AG09309 (cell line): ENCODE measurements around the gene TRMT2A.

ENCODE experiments used
- DNase-seq: peaks from one replicate; pipeline ENCODE4 v3.0.0-alpha.2; 2010; ENCODE audit warnings: low read depth
- H3K4me3 ChIP-seq: 2 replicates; pipeline ENCODE4 v1.5.1; 2011; ENCODE audit warnings: mild to moderate bottlenecking, low read depth, low read length, moderate library complexity; ENCODE audit not compliant: control insufficient read depth
- CTCF ChIP-seq: IDR thresholded peaks from 2 replicates; pipeline ENCODE4 v1.5.1; 2011; ENCODE audit warnings: mild to moderate bottlenecking, low read depth, low read length, inconsistent platforms; ENCODE audit not compliant: insufficient read depth, control insufficient read depth; ENCODE audit errors: missing control alignments

TRMT2A gene

GRCh38 chr22:20085651-20086050 is 31.4 kb downstream of the TRMT2A start:
- DNase-seq: no peak
- no peak overlapping the region for H3K4me3 ChIP-seq
- TF ChIP-seq CTCF: no peak

- TF ChIP-seq CTCF: peak; percentile 35
- no peak overlapping the region for H3K4me3 ChIP-seq
- no peak for DNase-seq
Measured at GRCh38 chr22:20084547-20085413, 32.2 kb downstream of the TRMT2A start.

- DNase-seq: no peak
- TF ChIP-seq CTCF: no peak
- no peak overlapping the region for H3K4me3 ChIP-seq
Measured at GRCh38 chr22:20083891-20084546, 33.0 kb downstream of the TRMT2A start.

GRCh38 chr22:20083157-20083890 is 33.7 kb downstream of the TRMT2A start:
- no peak overlapping the region for H3K4me3 ChIP-seq
- no peak for TF ChIP-seq CTCF
- DNase-seq: no peak

- DNase-seq: peak; percentile 4
- peak overlapping the region; percentile 73 for H3K4me3 ChIP-seq
- no peak for TF ChIP-seq CTCF
Measured at GRCh38 chr22:20080776-20081654, 36.0 kb downstream of the TRMT2A start.

GRCh38 chr22:20080445-20080775 is 36.6 kb downstream of the TRMT2A start:
- DNase-seq: no peak
- no peak for TF ChIP-seq CTCF
- H3K4me3 ChIP-seq: peak overlapping the region; percentile 73
